T-helper 22 cell (primary cell): ENCODE measurements around the gene TSPAN18.

Source experiments
- DNase-seq: peaks from one replicate; pipeline ENCODE4 v3.0.0-alpha.2; 2020; ENCODE audit warnings: low read depth

The TSPAN18 gene

DNA sequence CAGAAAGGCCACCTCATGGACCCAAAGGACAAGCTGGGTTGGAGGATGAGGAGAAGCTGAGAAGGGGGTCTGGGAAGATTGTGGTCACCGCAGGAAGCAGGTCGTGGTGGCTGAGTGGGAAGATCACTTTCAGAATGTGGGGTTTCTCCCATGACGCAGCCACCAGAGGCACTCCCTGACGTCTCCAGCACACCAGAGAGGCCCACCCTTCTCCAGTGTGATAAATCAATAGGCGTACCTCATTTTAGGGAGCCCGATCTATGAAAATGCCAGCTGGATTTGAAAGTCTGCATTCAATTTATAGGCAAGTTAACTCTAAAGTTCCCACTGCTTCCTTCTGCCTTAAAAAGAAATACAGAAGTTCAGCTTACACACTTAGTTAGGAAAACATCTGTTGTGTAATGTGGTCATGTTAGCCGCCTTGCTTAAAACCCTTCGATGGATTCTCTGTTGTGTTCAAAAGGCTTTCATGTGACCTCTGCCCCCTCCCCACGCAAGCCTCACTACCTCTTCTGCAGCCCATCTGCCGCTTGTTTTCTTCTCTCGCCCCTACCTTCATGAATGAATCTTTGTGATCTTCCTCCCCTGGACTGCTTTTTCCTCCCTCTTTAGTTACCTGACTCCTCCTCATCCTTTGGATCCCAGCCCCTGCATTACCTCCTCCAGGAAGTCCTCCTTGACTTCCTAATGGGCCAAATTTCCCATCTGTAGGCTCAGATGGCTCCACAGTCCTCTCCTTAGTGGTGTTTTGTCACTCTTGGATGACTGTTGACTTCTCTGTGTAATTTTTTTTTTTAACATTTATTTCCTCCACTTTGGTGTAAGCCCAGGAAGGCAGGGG, 10.7 kb downstream of the TSPAN18 start:
- DNase-seq, result no peak

DNA sequence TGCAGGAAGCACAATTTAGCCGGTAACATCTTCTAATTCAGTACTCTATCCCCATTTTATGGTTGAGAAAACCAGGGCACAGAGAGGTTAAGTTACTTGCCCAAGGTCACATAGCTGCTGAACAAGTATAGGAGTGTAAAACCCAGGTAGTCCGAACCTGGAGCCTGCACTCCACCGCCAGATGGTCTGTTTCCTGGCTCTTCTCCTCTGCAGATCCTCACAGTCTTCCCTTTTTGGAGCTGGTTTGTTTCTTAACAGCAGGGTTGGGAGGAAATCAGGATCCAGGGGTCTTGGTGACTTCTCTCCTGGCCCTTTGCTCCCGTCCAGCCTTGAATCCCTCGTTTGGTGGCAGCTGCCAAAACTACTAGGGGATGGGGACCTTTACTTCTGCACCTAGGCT, 12.0 kb downstream of the TSPAN18 start:
- DNase-seq, result no peak

DNA sequence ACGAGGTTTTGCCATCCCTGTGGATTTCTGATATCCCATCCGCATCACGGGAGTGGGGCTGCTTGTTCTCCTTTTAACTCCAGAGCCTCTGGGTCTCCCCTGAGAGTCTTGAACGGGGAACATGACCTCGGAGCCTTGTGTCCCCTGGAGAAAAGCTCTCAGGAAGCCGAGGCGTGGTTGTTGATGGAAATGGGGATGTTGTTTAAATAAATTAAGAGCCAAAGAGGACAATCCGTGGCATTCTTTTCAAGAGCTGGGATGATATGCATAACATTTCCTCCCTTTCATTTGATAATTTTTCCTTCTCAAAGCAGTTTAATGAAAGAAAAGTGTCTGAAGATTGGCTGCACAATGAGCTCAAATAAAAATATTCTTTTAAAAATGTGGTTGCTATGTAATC, 14.2 kb downstream of the TSPAN18 start:
- no peak for DNase-seq

DNA sequence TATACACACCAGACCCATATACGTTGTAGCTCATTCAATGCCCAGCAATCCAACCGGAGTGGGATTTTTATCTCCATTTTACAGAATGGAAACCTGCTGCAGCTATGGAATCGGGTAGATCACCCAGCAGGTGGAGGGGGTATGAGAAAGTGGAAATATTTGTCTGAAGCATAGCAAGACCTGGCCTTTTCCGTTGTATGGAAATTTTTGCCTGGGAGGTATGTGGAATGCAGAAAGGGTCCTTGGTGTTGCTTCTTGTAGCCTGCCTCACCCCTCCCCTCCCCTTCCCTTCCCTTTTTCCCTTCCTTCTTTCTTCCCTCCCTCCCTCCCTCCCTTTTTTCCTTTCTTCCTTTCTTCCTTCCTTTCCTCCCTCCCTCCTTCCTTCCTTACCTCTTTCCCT, 15.2 kb downstream of the TSPAN18 start:
- DNase-seq, result no peak

GRCh38 chr11:44742508-44743246, 15.9 kb downstream of the TSPAN18 start:
- DNase-seq, result no peak

GRCh38 chr11:44743326-44743725, 16.6 kb downstream of the TSPAN18 start:
- DNase-seq, result no peak

DNA sequence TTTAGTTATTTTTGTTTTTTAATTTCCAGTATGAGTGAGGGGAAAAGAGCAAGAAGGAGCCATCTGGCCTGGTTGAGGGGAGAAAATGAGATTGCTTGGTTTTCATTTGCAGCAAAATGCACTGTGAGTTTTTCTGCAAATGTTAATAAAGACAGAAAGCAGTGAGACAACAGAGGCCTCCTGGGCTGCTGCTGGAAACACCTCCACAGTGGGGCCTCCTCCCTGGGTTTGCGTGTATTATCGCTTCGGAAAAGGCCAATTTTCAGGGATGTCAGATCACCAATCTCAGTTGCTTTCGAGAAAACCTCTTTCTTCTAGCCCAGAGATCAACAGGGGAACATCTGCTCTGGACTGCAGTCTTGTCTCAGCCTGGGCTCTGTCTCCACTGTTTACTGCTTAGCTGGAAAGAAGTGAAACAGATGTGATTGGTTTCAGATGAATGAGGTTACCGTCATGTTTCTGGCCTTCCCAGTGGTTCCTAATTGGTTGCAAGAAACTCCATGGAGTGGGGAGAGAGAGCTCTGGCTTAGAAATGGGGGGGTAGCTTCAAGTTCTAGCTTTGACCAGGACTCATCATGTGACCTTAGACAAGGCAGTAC, 17.3 kb downstream of the TSPAN18 start:
- DNase-seq, result no peak

DNA sequence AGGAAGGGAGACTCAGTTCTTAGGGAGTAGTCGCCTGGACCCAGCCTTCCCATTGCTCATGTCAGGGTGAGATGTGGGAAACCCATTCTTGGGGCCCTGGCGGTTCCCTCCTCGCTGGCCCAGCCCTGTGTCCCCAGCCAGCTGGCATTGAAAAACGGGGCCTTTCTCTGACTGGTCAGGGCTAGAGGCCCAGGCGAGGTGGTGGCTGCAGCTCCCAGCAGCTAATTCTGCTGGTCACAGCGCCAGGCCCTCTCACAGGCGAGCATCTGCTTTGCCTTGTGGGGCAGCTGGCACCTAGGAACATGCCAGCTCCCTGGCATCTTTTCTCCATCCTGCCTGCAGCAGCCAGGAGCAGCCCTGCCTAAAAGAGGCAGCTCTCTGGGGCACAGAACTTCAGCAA, 20.1 kb downstream of the TSPAN18 start:
- DNase-seq, result no peak

DNA sequence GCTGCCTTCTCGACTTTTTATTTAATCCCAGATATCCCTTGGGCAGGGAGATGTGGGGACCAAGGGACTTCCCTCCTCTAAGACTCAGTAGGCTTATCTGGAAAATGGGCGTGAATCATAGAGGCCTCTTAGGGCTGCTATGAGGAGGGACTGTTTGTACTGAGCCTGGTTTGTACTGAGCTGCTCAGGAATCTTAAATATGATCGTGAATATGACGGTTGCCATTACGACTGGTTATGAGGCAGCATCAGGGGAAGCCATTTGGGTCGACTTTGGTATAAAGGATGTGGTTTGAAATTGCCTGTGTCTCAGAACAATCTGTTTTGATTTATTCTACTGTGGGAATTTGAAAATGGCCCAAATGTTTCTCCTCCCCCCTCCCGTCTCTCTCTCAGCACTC, 20.6 kb downstream of the TSPAN18 start:
- DNase-seq, result no peak

DNA sequence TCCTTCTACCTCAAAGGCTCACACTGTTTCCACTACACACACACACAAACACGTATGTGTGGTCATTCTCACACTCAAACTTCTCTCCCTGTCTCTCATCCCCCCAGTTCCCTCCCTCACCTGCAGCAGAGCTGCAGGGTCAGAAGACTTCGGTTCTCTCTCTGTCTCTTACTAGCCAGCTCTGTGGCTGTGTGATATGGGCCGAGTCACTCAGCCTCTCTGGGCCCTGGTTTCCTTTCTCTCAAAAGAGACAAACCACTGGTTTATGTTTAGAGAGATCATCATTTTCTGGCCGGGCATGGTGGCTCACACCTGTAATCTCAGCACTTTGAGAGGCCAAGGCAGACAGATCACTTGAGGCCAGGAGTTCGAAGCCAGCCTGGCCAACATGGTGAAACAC, 21.1 kb downstream of the TSPAN18 start:
- DNase-seq, result no peak

DNA sequence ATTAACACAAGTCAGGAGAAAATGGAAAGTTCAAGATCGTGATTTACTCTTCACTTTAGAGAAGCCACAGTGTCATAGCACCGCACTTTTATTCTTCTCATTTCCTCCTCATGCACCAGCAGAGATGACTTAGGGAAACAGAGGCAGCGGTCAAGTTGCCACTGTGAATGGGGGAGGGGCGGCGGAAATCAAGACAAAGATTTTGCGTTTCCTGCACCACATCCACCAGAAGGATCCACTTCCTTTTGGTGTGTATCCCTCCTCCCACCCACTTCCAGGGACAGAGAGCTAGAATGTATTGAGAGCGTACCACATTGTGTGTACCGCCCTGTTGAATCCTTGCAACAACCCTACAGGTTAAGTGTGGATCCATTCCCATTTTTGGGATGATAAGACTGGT, 21.8 kb downstream of the TSPAN18 start:
- no peak for DNase-seq

DNA sequence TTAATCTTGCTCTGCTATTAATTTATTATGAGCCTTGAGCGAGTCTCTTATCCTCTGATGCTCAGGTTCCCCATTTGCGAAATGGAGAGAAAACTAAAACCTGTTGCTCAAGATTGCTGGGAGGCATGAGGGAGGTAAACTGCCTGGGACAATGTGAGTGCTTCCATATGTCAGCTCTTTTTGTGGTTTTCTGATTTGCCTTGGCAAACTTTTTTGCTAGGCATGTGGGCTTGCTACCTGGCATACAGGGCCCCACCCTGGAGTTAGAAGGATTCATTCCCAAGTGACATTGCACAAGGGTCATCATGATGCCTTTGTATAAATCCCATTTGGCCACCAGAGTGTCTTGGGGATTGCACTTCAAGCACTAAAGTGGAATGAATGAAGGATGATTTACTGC, 22.4 kb downstream of the TSPAN18 start:
- no peak for DNase-seq

- DNase-seq, result no peak
Measured at GRCh38 chr11:44750551-44751465, 24.0 kb downstream of the TSPAN18 start.

DNA sequence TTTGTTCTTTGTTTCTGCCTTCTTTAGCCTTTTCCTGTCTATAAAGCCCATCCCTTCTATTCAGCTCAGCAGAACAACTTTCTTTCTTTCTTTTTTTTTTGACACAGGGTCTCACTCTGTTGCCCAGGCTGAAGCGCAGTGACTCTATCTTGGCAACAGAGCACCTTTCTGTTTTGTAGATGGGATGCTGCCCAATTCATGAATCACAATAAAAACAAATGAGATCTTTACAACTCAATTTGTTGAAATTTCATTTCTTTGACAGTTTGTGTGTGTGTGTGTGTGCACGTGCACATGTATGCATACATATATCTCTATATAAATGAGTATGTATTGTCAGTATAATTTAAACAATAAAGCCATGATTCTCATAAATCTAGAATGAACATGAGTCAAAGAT, 25.5 kb downstream of the TSPAN18 start:
- no peak for DNase-seq

DNA sequence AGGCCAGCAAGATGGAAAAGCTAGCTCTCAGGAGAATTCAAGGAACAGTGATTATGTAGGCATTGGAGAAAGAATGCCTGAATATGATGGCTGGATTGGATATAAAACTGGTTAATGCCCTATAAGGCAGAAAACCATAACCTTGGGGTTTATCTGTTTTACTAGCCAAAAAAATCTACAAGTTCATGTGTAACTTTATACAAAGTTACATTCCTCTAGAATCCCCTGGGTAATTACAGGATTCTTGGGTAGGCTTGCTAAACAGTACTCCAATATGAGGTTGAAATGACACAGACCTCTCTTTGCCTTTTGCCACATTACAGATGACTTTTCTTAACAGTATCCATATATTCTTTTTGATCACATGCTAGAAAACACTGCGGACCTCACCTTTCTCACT, 26.0 kb downstream of the TSPAN18 start:
- DNase-seq, result no peak

- DNase-seq, result no peak
Measured at GRCh38 chr11:44753961-44754645, 27.3 kb downstream of the TSPAN18 start.

GRCh38 chr11:44754876-44755555, 28.3 kb downstream of the TSPAN18 start:
- DNase-seq, result no peak

- DNase-seq, result no peak
Measured at GRCh38 chr11:44755556-44756523, 29.1 kb downstream of the TSPAN18 start.

DNA sequence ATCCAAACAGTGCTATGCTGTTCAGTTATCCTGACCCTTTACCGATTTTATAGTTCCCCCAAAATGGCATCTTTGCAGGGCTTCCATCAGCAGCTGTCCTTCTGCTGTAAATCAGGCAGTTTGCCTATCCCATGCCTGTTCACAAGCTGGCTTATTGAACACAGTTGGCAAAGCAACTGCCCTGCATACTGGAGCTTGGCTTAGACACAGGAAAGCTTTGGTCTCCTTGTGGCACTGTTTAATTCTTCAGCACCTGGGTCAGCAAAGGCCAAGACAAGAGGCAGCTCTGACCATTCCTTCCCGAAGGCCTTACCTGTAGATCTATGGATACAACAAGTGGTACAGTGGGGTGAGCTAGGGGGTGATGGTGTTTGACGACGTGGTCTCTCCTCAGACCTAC, 32.2 kb downstream of the TSPAN18 start:
- no peak for DNase-seq
